GM21825 (cell line): ENCODE measurements around the gene ATAD3A.
"Not testable (repeated sequence)": the region's sequence is repeated elsewhere in the genome, so short reads cannot be mapped to it uniquely, and the experiment has no call there.

Experiments used
- ATAC-seq: cut with Tn5 transposase; IDR thresholded peaks from one replicate; pipeline ENCODE4 v1.9.1; 2021; ENCODE audit warnings: mild to moderate bottlenecking, moderate library complexity; ENCODE audit not compliant: unreplicated experiment

Gene ATAD3A

GRCh38 chr1:1511533-1512285 is at the start of gene ATAD3A:
TSS of gene ATAD3A (plus strand) at chr1:1512162. CDS start at chr1:1512269, 107 bp downstream.
- peak; percentile 82 for ATAC-seq

- ATAC-seq: no peak
Observed at GRCh38 chr1:1462318-1462966, 49.5 kb upstream of the ATAD3A start.

GRCh38 chr1:1463312-1463711 is 48.6 kb upstream of the ATAD3A start:
- no peak for ATAC-seq

GRCh38 chr1:1468196-1468985 is 43.6 kb upstream of the ATAD3A start:
- ATAC-seq: not testable (repeated sequence)

GRCh38 chr1:1470626-1471388 is 41.2 kb upstream of the ATAD3A start:
- ATAC-seq: no peak

- peak; percentile 81 for ATAC-seq
Observed at GRCh38 chr1:1471389-1472052, 40.4 kb upstream of the ATAD3A start, which contains the start of gene ATAD3B. TSS of gene ATAD3B (plus strand) at chr1:1471765. CDS start at chr1:1471885, 120 bp downstream.

- ATAC-seq: peak; percentile 12
Observed at GRCh38 chr1:1472053-1472876, 39.7 kb upstream of the ATAD3A start.

GRCh38 chr1:1476011-1476410 is 36.0 kb upstream of the ATAD3A start:
- not testable (repeated sequence) for ATAC-seq

- no peak for ATAC-seq
Observed at GRCh38 chr1:1477206-1477605, 34.8 kb upstream of the ATAD3A start.

GRCh38 chr1:1479547-1480487 is 32.1 kb upstream of the ATAD3A start:
- no peak for ATAC-seq

GRCh38 chr1:1480488-1480867 is 31.5 kb upstream of the ATAD3A start:
- not testable (repeated sequence) for ATAC-seq

GRCh38 chr1:1481811-1482210 is 30.2 kb upstream of the ATAD3A start:
- not testable (repeated sequence) for ATAC-seq

GRCh38 chr1:1482856-1483255 is 29.1 kb upstream of the ATAD3A start:
- ATAC-seq: no peak

- ATAC-seq: no peak
Observed at GRCh38 chr1:1483714-1484113, 28.2 kb upstream of the ATAD3A start.

GRCh38 chr1:1484976-1485750 is 26.8 kb upstream of the ATAD3A start:
- ATAC-seq: not testable (repeated sequence)

GRCh38 chr1:1485755-1486317 is 26.1 kb upstream of the ATAD3A start:
- ATAC-seq: not testable (repeated sequence)

GRCh38 chr1:1487701-1488100 is 24.3 kb upstream of the ATAD3A start:
- ATAC-seq: no peak
